ENCODE measurements around the gene FIP1L1. TPM values are rescaled to one million over a fixed set of nuclear protein-coding genes. Genes with fewer than 3 reads are reported as not detected.

Gene FIP1L1
- total and polyA plus RNA-seq, 2 of the 13 experiments (the other 11 are each of a cell fraction or from before 2014, with no cell fraction given) = 14.9 to 69.4 TPM

DNA sequence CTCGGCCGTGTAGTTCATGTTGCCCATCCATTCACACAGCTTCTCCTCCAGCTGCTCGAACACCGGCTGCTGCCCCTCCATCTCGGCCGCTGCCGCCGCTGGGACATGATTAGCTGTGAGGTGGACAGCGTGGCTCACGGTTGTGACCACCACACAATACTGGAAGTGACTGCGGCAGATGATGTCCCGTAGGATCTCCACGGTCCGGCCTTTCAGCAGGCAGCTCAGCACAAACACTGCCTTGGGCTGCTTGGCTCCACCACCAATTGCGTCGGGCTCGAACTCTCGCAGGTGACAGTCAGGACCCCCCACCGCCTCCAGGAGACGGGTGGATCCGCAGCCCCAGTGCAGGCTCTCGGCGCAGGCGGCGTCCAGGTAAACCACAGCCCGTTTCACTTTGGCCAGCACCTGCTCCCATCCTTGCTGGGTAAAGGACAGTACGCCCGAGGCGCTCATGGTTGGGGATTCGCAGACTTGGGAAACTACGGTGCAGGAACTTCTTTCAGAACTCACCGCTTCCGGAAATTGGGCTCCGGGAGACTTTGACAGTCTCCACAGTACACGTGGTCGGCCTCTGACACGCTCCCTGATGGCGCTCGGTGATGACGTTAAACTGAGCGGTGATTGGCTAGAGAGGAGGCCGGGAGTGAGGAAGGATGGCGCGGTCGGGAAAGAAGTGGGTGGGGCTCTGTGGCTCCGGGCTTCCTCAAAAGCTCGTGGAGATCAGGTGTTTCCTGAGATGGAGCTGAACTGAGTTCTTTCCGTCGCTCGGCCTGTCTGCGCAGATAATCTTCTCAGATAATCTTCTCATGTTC, 11.7 kb upstream of the FIP1L1 start, which contains the start of gene SCFD2 (continued):
- no peak for TF ChIP-seq SKIL (CRISPR knock-in tag; IDR thresholded peaks at IDR 0.05; ENCODE audit: borderline replicate concordance)
- peak; percentile 50; the same call in 1 of the 2 replicates for TF ChIP-seq ZNF816 (CRISPR knock-in tag; IDR thresholded peaks at IDR 0.05; ENCODE audit: borderline replicate concordance)
- TF ChIP-seq RBM39 (IDR thresholded peaks at IDR 0.05; ENCODE audit: low read depth, low read length, poor library complexity, severe bottlenecking) = peak; percentile 75
- TF ChIP-seq ZNF101 (CRISPR knock-in tag; IDR thresholded peaks at IDR 0.05; ENCODE audit: borderline replicate concordance, low read depth) = no peak
- peak; percentile 62; the same call in 1 of the 2 replicates for TF ChIP-seq ZNF580 (CRISPR knock-in tag; IDR thresholded peaks at IDR 0.05; ENCODE audit: borderline replicate concordance, low read depth)
- TF ChIP-seq SOX5 (CRISPR knock-in tag; IDR thresholded peaks at IDR 0.05; ENCODE audit: borderline replicate concordance) = peak; percentile 19; the same call in 1 of the 2 replicates
- TF ChIP-seq MAFG (CRISPR knock-in tag; IDR thresholded peaks at IDR 0.05) = no peak
- TF ChIP-seq CCDC6 (CRISPR knock-in tag; IDR thresholded peaks at IDR 0.05) = 0 out of 2 replicates have a peak, but pooled peaks have one; percentile 30
- no peak for TF ChIP-seq PAX8 (CRISPR knock-in tag; IDR thresholded peaks at IDR 0.05; ENCODE audit: borderline replicate concordance)
- peak; percentile 99; the same call in 1 of the 2 replicates for TF ChIP-seq MXD1 (CRISPR knock-in tag; IDR thresholded peaks at IDR 0.05)
- no peak for TF ChIP-seq KLF15 (CRISPR knock-in tag; IDR thresholded peaks at IDR 0.05; ENCODE audit: borderline replicate concordance)
- peak; percentile 73; the same call in 1 of the 2 replicates for TF ChIP-seq GMEB1 (CRISPR knock-in tag; IDR thresholded peaks at IDR 0.05; ENCODE audit: borderline replicate concordance)
- no peak for TF ChIP-seq NCOR1 (IDR thresholded peaks at IDR 0.05; ENCODE audit: borderline replicate concordance, low read length)
- no peak for TF ChIP-seq SIX4 (CRISPR knock-in tag; IDR thresholded peaks at IDR 0.05)
- no peak for TF ChIP-seq KDM1A (CRISPR knock-in tag; IDR thresholded peaks at IDR 0.05)
- TF ChIP-seq MIER2 (CRISPR knock-in tag; IDR thresholded peaks at IDR 0.05) = 0 out of 2 replicates have a peak, but pooled peaks have one; percentile 36
- TF ChIP-seq SALL2 (CRISPR knock-in tag; IDR thresholded peaks at IDR 0.05) = no peak; the same call in 1 of the 2 replicates
- no peak for TF ChIP-seq HDAC6 (IDR thresholded peaks at IDR 0.05; ENCODE audit: low read depth, low read length)
- TF ChIP-seq ARID5B (CRISPR knock-in tag; IDR thresholded peaks at IDR 0.05) = peak; percentile 58
- no peak for TF ChIP-seq TMF1 (CRISPR knock-in tag; IDR thresholded peaks at IDR 0.05; ENCODE audit: low read depth)
